ENCODE data around the gene KDM3A.
"Not testable (repeated sequence)": the region's sequence is repeated elsewhere in the genome, so short reads cannot be mapped to it uniquely, and the experiment has no call there.

KDM3A gene

DNA sequence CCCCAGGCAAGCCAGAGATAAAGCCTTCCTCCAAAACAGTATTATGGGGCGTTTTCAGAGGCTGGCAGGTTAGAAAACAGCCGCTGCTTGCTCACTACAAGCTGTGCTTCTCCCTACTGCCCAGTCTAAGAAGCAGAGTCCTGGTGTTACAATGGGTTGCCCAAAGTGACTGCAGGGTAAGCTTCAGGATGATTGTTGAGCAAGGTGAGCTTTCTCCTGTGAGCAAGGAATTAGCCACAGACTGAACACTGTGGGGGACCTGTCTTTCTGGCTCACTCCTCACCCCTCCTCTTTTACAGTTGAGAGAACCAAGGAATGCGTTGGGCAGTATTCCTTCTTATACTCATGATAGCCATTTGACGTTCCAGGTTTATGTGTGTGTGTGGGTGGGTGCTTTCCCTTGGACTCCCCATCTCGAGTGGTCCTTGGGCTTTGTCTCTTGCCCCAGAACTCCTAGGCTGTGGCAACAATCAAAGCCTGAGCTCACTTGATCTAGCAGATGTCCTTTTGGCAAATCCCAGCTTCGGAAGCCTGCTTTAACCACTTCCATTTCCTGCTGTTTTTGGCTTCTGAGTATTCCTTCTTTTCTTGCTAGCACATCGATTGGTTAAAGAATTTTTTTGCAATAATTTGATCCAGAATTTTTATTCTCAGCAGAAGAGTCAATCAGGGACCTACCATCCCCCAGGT lies 47.5 kb downstream of the KDM3A start:
- H3K4me1 ChIP-seq (ENCODE audit: control insufficient read depth in 1 of 2, insufficient read depth in 1 of 2, low read depth in 1 of 2, low read length in 1 of 2), result no peaks in the 10 kb centered on the region
- H3K36me3 ChIP-seq, result peaks cover 99% of the 10 kb centered on the region
- H3K27me3 ChIP-seq, result no peaks in the 10 kb centered on the region
- TF ChIP-seq, protein P1, sequence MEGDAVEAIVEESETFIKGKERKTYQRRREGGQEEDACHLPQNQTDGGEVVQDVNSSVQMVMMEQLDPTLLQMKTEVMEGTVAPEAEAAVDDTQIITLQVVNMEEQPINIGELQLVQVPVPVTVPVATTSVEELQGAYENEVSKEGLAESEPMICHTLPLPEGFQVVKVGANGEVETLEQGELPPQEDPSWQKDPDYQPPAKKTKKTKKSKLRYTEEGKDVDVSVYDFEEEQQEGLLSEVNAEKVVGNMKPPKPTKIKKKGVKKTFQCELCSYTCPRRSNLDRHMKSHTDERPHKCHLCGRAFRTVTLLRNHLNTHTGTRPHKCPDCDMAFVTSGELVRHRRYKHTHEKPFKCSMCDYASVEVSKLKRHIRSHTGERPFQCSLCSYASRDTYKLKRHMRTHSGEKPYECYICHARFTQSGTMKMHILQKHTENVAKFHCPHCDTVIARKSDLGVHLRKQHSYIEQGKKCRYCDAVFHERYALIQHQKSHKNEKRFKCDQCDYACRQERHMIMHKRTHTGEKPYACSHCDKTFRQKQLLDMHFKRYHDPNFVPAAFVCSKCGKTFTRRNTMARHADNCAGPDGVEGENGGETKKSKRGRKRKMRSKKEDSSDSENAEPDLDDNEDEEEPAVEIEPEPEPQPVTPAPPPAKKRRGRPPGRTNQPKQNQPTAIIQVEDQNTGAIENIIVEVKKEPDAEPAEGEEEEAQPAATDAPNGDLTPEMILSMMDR (IDR thresholded peaks at IDR 0.05), result no peak
- H3K9me3 ChIP-seq, result no peaks in the 10 kb centered on the region
- H3K27ac ChIP-seq, result no peak overlapping the region
- no peak overlapping the region for H3K4me3 ChIP-seq (ENCODE audit: low read depth in 1 of 2, low read length in 1 of 2)

DNA sequence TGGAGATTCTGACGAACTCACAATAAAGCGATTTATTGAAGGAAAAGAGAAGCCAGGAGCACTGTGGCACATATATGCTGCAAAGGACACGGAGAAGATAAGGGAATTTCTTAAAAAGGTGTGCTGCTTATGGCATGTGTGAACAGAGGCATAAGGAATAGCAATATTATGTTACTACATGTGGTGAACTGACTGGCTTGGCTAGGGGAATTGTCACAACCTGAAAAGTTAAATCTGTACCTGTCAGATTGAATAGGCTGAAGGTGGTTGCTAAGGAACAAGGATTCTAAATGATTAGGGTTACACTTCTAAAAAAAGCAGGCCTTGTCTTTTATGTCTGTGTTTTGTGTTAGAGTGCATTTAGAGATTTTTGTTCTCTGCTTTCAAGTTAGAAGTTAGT lies 48.4 kb downstream of the KDM3A start:
- TF ChIP-seq, protein P1 (IDR thresholded peaks at IDR 0.05), result no peak
- no peak overlapping the region for H3K4me3 ChIP-seq (ENCODE audit: low read depth in 1 of 2, low read length in 1 of 2)
- H3K27me3 ChIP-seq, result no peaks in the 10 kb centered on the region
- H3K36me3 ChIP-seq, result peaks cover 91% of the 10 kb centered on the region
- H3K9me3 ChIP-seq, result no peaks in the 10 kb centered on the region
- no peaks in the 10 kb centered on the region for H3K4me1 ChIP-seq (ENCODE audit: control insufficient read depth in 1 of 2, insufficient read depth in 1 of 2, low read depth in 1 of 2, low read length in 1 of 2)
- H3K27ac ChIP-seq, result no peak overlapping the region

DNA sequence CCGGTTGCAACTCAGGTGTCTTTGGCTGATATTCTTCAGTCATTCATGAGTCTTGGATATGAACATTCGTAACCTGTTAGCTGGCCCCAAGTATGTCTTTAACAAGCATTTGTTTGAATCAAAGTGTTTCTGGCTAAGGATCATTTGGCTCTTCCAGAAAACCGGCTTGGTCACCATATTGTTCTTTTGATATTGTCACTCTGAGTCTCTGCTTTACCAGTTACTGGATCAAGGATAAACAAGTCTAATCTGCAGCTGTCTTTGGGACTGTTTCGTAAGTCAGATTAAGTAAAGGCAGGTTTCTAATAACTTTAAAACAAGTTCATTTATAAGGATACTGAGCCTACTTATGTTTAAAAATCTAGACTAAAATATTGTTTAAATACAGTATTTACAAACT lies 49.1 kb downstream of the KDM3A start:
- H3K9me3 ChIP-seq, result no peaks in the 10 kb centered on the region
- TF ChIP-seq, protein P1 (IDR thresholded peaks at IDR 0.05), result no peak
- peaks cover 84% of the 10 kb centered on the region for H3K36me3 ChIP-seq
- H3K27ac ChIP-seq, result no peak overlapping the region
- no peak overlapping the region for H3K4me3 ChIP-seq (ENCODE audit: low read depth in 1 of 2, low read length in 1 of 2)
- no peaks in the 10 kb centered on the region for H3K27me3 ChIP-seq
- H3K4me1 ChIP-seq (ENCODE audit: control insufficient read depth in 1 of 2, insufficient read depth in 1 of 2, low read depth in 1 of 2, low read length in 1 of 2), result no peaks in the 10 kb centered on the region

DNA sequence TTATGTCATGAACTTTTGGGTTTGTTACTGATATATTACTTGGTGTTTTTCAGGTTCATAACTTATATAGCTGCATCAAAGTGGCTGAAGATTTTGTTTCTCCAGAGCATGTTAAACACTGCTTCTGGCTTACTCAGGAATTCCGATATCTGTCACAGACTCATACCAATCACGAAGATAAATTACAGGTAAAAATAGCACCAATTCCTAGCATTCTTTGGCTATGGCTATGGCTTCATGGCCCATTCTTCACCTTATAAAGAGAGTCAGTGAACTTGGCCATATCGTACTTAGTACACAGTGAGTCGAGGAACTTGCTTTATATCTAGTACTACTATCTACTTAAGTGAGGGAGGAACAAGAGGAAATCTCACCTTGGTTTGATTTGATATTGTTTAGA lies 49.9 kb downstream of the KDM3A start:
- no peaks in the 10 kb centered on the region for H3K27me3 ChIP-seq
- TF ChIP-seq, protein P1 (IDR thresholded peaks at IDR 0.05), result no peak
- H3K4me3 ChIP-seq (ENCODE audit: low read depth in 1 of 2, low read length in 1 of 2), result no peak overlapping the region
- no peaks in the 10 kb centered on the region for H3K9me3 ChIP-seq
- H3K4me1 ChIP-seq (ENCODE audit: control insufficient read depth in 1 of 2, insufficient read depth in 1 of 2, low read depth in 1 of 2, low read length in 1 of 2), result no peaks in the 10 kb centered on the region
- no peak overlapping the region for H3K27ac ChIP-seq
- peaks cover 75% of the 10 kb centered on the region for H3K36me3 ChIP-seq

DNA sequence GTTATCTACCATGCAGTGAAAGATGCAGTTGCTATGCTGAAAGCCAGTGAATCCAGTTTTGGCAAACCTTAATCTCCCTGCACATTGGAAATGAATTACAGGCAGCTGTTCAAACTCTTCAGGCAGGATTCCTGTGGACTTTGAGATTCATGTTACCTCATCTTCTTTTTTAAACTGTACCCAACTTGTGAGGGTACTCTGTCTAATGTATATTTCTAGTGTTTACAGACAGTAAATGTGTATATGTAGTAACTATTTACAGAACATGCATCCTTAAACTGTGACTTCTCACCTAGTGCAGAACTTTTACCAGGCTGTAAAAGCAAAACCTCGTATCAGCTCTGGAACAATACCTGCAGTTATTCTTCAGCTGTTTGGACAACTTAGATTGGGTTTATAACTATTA lies 50.9 kb downstream of the KDM3A start:
- Histone ChIP-seq H3K27me3 (no peaks in the 10 kb centered on the region), H3K9me3 (no peaks in the 10 kb centered on the region), H3K4me1 (ENCODE audit: control insufficient read depth in 1 of 2, insufficient read depth in 1 of 2, low read depth in 1 of 2, low read length in 1 of 2) (no peaks in the 10 kb centered on the region), H3K36me3 (peaks cover 66% of the 10 kb centered on the region), H3K4me3 (ENCODE audit: low read depth in 1 of 2, low read length in 1 of 2) (no peak overlapping the region), H3K27ac (peak overlapping the region; percentile 9)
- TF ChIP-seq, protein P1 (IDR thresholded peaks at IDR 0.05), result no peak

DNA sequence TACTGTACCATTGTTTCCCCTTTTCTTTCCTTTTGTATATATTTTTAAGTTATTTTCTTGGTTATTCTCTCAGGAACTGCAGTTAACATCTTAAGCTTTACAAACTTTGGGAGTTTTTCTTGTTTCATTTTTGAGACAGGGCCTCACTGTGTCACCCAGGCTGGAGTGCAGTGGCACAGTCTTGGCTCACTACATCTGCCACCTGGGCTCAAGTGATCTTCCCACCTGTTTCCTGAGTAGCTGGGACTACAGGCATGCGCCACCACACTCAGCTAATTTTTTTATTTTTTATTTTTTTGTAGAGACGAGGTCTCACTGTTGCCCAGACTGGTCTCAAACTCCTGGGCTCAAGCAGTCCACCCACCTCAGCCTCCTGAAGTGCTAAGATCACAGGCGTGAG lies 55.2 kb downstream of the KDM3A start:
- H3K4me1 ChIP-seq (ENCODE audit: control insufficient read depth in 1 of 2, insufficient read depth in 1 of 2, low read depth in 1 of 2, low read length in 1 of 2); H3K4me3 ChIP-seq (ENCODE audit: low read depth in 1 of 2, low read length in 1 of 2); H3K27ac ChIP-seq; H3K27me3 ChIP-seq; H3K9me3 ChIP-seq: not testable (repeated sequence)
- peaks cover 55% of the 10 kb centered on the region for H3K36me3 ChIP-seq
